GM18508 (cell line): ENCODE measurements around the gene SENP3.

ENCODE experiments used
- ATAC-seq: cut with Tn5 transposase; IDR thresholded peaks from one replicate; pipeline ENCODE4 v1.9.1; 2021; ENCODE audit warnings: moderate number of reproducible peaks; ENCODE audit not compliant: insufficient read depth, unreplicated experiment

SENP3 gene

GRCh38 chr17:7561589-7562207 lies at the start of gene SENP3:
Gene SENP3, plus strand, starts transcription at chr17:7561919. Its CDS starts 1,158 bp downstream, at chr17:7563077.
- ATAC-seq: no peak

- no peak for ATAC-seq
Measured at GRCh38 chr17:7512105-7512504, 49.6 kb upstream of the SENP3 start.

- no peak for ATAC-seq
Measured at GRCh38 chr17:7512824-7513540, 48.7 kb upstream of the SENP3 start.

- ATAC-seq: no peak
Measured at GRCh38 chr17:7513850-7514419, 47.8 kb upstream of the SENP3 start.

- ATAC-seq: no peak
Measured at GRCh38 chr17:7515911-7516610, 45.7 kb upstream of the SENP3 start.

- no peak for ATAC-seq
Measured at GRCh38 chr17:7523033-7523432, 38.7 kb upstream of the SENP3 start.

- no peak for ATAC-seq
Measured at GRCh38 chr17:7528842-7529241, 32.9 kb upstream of the SENP3 start.

- ATAC-seq: no peak
Measured at GRCh38 chr17:7530023-7530900, 31.5 kb upstream of the SENP3 start.

- no peak for ATAC-seq
Measured at GRCh38 chr17:7538050-7538449, 23.7 kb upstream of the SENP3 start.

GRCh38 chr17:7538891-7539545 lies 22.7 kb upstream of the SENP3 start:
- no peak for ATAC-seq

- no peak for ATAC-seq
Measured at GRCh38 chr17:7541074-7541621, 20.6 kb upstream of the SENP3 start.

GRCh38 chr17:7544911-7545310 lies 16.8 kb upstream of the SENP3 start:
- no peak for ATAC-seq

- ATAC-seq: no peak
Measured at GRCh38 chr17:7548585-7549400, 12.9 kb upstream of the SENP3 start, which contains the start of gene TNFSF12. Gene TNFSF12, plus strand, starts transcription at chr17:7549058. Its CDS starts 96 bp downstream, at chr17:7549154.

GRCh38 chr17:7549401-7550055 lies 12.2 kb upstream of the SENP3 start:
- no peak for ATAC-seq

GRCh38 chr17:7550344-7550743 lies 11.4 kb upstream of the SENP3 start:
- no peak for ATAC-seq

GRCh38 chr17:7551396-7551795 lies 10.3 kb upstream of the SENP3 start:
- no peak for ATAC-seq

GRCh38 chr17:7552621-7553051 lies 9.1 kb upstream of the SENP3 start:
- ATAC-seq: peak; percentile 46

GRCh38 chr17:7553356-7553755 lies 8.4 kb upstream of the SENP3 start:
- ATAC-seq: no peak
